Epithelial cell of alveolus of lung (primary cell): Measurements from ENCODE around the gene OVCA2. TPM values are rescaled to one million over a fixed set of nuclear protein-coding genes. Genes with fewer than 3 reads are reported as not detected.

Experiments used
- total RNA-seq: library from RNA; depleted of rRNA; stranded (reverse); fragments of >200 nt; gene quantifications from 2 replicates; pipeline ENCODE4 v1.2.1, GENCODE V29; 2015

The OVCA2 gene
- total RNA-seq, result 56.5 and 81.6 TPM in 2 replicates

GRCh38 chr17:2041561-2042389 is at the start of gene OVCA2:
TSS of gene OVCA2 (plus strand) at chr17:2042022. CDS start at chr17:2042048, 26 bp downstream.

GRCh38 chr17:2025220-2025621 is 16.6 kb upstream of the OVCA2 start, which contains the start of gene RTN4RL1:
TSS of gene RTN4RL1 (minus strand) at chr17:2025334. CDS start at chr17:2024865, 469 bp downstream.

GRCh38 chr17:2029911-2030778 is 11.7 kb upstream of the OVCA2 start, which contains the start of gene DPH1:
TSS of gene DPH1 (plus strand) at chr17:2030153. CDS start at chr17:2030170, 17 bp downstream.

GRCh38 chr17:2054512-2055291 is 12.9 kb downstream of the OVCA2 start, which contains the start of gene HIC1:
TSS of gene HIC1 (plus strand) at chr17:2055103. CDS start at chr17:2056691, 1,588 bp downstream.

Other genes with a start within 250 kb of the OVCA2 start
- gene SMYD4, start 212.1 kb upstream of the OVCA2 start, total RNA-seq, result 4.1 and 11.7 TPM in 2 replicates
- gene RPA1, start 212.0 kb upstream of the OVCA2 start, total RNA-seq, result 21.6 and 23.6 TPM in 2 replicates
- 0.13 and 0.24 TPM in 2 replicates for gene RTN4RL1, start 16.7 kb upstream of the OVCA2 start, total RNA-seq
- gene DPH1, start 11.9 kb upstream of the OVCA2 start, total RNA-seq, result 23.9 and 28.1 TPM in 2 replicates
- gene HIC1, start 13.1 kb downstream of the OVCA2 start, total RNA-seq, result 97.0 and 115 TPM in 2 replicates